DND-41 (cell line): ENCODE measurements around the gene ZCWPW2.

Source experiments
- ATAC-seq: fragments of 200-7000 bp; cut with Tn5 transposase; 3 replicates; pipeline ENCODE4 v1.9.1; 2021; ENCODE audit warnings: low read depth; ENCODE audit not compliant: insufficient read depth
- DNase-seq: peaks from one replicate; pipeline ENCODE4 v3.0.0-alpha.2; 2020
- H2AFZ ChIP-seq: 2 replicates; pipeline ENCODE4 v1.6.0; 2012; ENCODE audit warnings: low read depth, low read length
- H3K27ac ChIP-seq: 2 replicates; pipeline ENCODE4 v1.5.1; 2012; ENCODE audit warnings: low read length, inconsistent platforms
- H3K27me3 ChIP-seq: fragments of 200-600 bp; sonication (generic); 2 replicates; pipeline ENCODE4 v1.6.0; 2012; ENCODE audit warnings: low read length, mild to moderate bottlenecking, inconsistent platforms; ENCODE audit not compliant: insufficient read depth, poor library complexity
- H3K36me3 ChIP-seq: 2 replicates; pipeline ENCODE4 v1.5.1; 2012; ENCODE audit warnings: low read length, inconsistent platforms; ENCODE audit not compliant: insufficient read depth
- H3K4me1 ChIP-seq: 2 replicates; pipeline ENCODE4 v1.5.1; 2012; ENCODE audit warnings: mild to moderate bottlenecking, low read length; ENCODE audit not compliant: insufficient read depth
- H3K4me2 ChIP-seq: 2 replicates; pipeline ENCODE4 v1.6.0; 2012; ENCODE audit warnings: mild to moderate bottlenecking, moderate library complexity, low read length, inconsistent platforms; ENCODE audit not compliant: insufficient read depth
- H3K4me3 ChIP-seq, 2 experiments: fragments of 200-600 bp in 1 of 2; shearing (Covaris generic) in 1 of 2; 2 replicates each; pipeline ENCODE4 v1.5.1; 2012 to 2016; ENCODE audit warnings: inconsistent platforms in 2 of 2, low read length in 2 of 2, mild to moderate bottlenecking in 2 of 2, low read depth in 1 of 2, moderate library complexity in 1 of 2
- H3K79me2 ChIP-seq: 2 replicates; pipeline ENCODE4 v1.6.0; 2012; ENCODE audit warnings: low read length, inconsistent platforms; ENCODE audit not compliant: insufficient read depth
- H3K9ac ChIP-seq: 2 replicates; pipeline ENCODE4 v1.6.0; 2012; ENCODE audit warnings: low read depth, mild to moderate bottlenecking, inconsistent platforms, low read length, moderate library complexity
- H3K9me3 ChIP-seq: 2 replicates; pipeline ENCODE4 v1.5.1; 2012; ENCODE audit warnings: low read length, moderate library complexity, mild to moderate bottlenecking, inconsistent platforms; ENCODE audit not compliant: insufficient read depth, severe bottlenecking
- H4K20me1 ChIP-seq: 2 replicates; pipeline ENCODE4 v1.6.0; 2012; ENCODE audit warnings: low read length; ENCODE audit not compliant: insufficient read depth
- EZH2 ChIP-seq: IDR thresholded peaks from 3 replicates; pipeline ENCODE4 v1.6.1; 2012; ENCODE audit warnings: borderline replicate concordance, low read depth, mild to moderate bottlenecking, moderate library complexity, low read length, inconsistent platforms; ENCODE audit not compliant: severe bottlenecking
- TF ChIP-seq, protein P1 (sequence below): IDR thresholded peaks from 2 replicates; pipeline ENCODE4 v1.5.1; 2012; ENCODE audit warnings: borderline replicate concordance, low read length, moderate library complexity, mild to moderate bottlenecking; ENCODE audit not compliant: poor library complexity, severe bottlenecking; ENCODE audit errors: extremely low read depth

ZCWPW2 gene

DNA sequence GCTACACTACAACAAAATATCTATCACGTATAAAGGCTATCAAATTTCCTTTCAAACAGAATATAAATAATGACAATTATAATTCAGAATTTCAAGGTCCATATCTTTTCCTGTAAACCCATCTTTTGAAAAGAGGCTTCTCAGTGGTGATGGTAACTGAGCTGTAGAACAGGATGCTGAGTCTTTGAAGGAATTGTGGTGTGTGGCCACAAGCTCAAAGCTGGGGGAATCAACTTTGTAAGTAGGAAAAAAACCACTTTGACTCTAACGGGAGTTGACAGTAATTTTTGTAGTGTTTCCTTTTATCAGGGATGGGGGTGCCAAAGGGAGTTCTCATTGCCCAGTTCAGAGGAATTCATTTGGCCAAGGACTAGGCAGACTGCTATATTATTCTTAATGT lies 13.3 kb upstream of the ZCWPW2 start:
- H3K4me1 ChIP-seq, result peaks cover 20% of the 10 kb centered on the region
- peaks cover 72% of the 10 kb centered on the region for H3K36me3 ChIP-seq
- H3K4me3 ChIP-seq, result no peak overlapping the region
- no peaks in the 10 kb centered on the region for H4K20me1 ChIP-seq
- peaks cover 5% of the 10 kb centered on the region for H3K79me2 ChIP-seq
- H3K27me3 ChIP-seq, result no peaks in the 10 kb centered on the region
- TF ChIP-seq, protein P1, sequence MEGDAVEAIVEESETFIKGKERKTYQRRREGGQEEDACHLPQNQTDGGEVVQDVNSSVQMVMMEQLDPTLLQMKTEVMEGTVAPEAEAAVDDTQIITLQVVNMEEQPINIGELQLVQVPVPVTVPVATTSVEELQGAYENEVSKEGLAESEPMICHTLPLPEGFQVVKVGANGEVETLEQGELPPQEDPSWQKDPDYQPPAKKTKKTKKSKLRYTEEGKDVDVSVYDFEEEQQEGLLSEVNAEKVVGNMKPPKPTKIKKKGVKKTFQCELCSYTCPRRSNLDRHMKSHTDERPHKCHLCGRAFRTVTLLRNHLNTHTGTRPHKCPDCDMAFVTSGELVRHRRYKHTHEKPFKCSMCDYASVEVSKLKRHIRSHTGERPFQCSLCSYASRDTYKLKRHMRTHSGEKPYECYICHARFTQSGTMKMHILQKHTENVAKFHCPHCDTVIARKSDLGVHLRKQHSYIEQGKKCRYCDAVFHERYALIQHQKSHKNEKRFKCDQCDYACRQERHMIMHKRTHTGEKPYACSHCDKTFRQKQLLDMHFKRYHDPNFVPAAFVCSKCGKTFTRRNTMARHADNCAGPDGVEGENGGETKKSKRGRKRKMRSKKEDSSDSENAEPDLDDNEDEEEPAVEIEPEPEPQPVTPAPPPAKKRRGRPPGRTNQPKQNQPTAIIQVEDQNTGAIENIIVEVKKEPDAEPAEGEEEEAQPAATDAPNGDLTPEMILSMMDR, result no peak
- no peak for TF ChIP-seq EZH2
- peak; percentile 96 for ATAC-seq
- H2AFZ ChIP-seq, result no peak overlapping the region
- no peak overlapping the region for H3K4me2 ChIP-seq
- peak; percentile 53 for DNase-seq
- peak overlapping the region; percentile 58 for H3K27ac ChIP-seq
- no peaks in the 10 kb centered on the region for H3K9me3 ChIP-seq
- no peak overlapping the region for H3K9ac ChIP-seq

DNA sequence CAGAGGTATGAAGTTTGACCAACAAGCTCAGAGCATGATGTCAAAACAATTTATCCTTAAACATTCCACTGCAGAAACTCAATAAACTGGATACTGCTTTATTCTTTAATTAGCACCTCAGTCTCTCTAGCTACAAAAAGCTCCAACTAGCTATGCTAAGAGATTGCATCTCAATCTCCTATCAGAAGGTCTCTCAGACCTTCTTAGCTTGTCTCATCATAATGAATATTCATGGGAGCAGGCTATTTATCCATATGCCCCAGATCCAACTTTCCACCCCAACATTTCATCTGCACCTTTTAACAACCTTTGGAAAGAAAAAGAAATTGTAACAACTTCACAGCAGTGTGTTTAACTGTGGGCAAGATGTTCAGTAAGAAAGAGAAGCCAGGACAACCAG lies 11.3 kb upstream of the ZCWPW2 start:
- no peak overlapping the region for H3K27ac ChIP-seq
- H3K4me3 ChIP-seq, result no peak overlapping the region
- H2AFZ ChIP-seq, result no peak overlapping the region
- no peaks in the 10 kb centered on the region; the same call in 1 of the 2 replicates for H4K20me1 ChIP-seq
- TF ChIP-seq, protein P1, result no peak
- peaks cover 21% of the 10 kb centered on the region for H3K79me2 ChIP-seq
- no peak for DNase-seq
- H3K9ac ChIP-seq, result no peak overlapping the region
- H3K9me3 ChIP-seq, result no peaks in the 10 kb centered on the region
- H3K27me3 ChIP-seq, result no peaks in the 10 kb centered on the region
- ATAC-seq, result no peak
- no peak overlapping the region for H3K4me2 ChIP-seq
- H3K4me1 ChIP-seq, result peaks cover 25% of the 10 kb centered on the region
- H3K36me3 ChIP-seq, result peaks cover 57% of the 10 kb centered on the region

DNA sequence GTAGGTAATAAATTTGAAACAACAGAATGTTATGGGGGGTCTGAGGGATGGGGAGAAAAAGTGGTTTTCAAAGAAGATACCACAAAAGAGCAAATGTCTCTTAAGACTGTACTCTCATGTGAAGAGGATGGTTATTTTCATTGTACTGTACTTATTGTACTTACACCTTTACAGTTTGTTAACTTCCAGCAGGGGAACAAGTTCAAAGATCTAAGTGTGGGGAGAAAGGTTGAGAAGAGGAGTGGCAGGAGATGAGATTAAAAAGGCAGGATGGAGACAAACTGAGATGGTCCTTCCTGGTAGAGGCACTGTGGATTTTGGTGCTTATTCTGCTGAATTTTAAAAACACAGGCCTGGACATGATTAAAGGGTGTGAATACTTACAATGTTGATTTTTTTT lies 5.4 kb upstream of the ZCWPW2 start:
- no peak overlapping the region for H3K9ac ChIP-seq
- no peak overlapping the region for H2AFZ ChIP-seq
- no peaks in the 10 kb centered on the region for H3K9me3 ChIP-seq
- DNase-seq (no peak), ATAC-seq (0 out of 3 replicates have a peak, but pooled peaks have one; percentile 39)
- TF ChIP-seq, protein P1, result no peak
- TF ChIP-seq EZH2, result no peak
- peaks cover 21% of the 10 kb centered on the region for H3K36me3 ChIP-seq
- peak overlapping the region; percentile 83 for H3K4me2 ChIP-seq
- peaks cover 80% of the 10 kb centered on the region for H3K79me2 ChIP-seq
- no peak overlapping the region for H3K4me3 ChIP-seq
- H3K27me3 ChIP-seq, result no peaks in the 10 kb centered on the region
- H3K4me1 ChIP-seq, result peaks cover 58% of the 10 kb centered on the region
- H4K20me1 ChIP-seq, result no peaks in the 10 kb centered on the region; the same call in 1 of the 2 replicates
- H3K27ac ChIP-seq, result no peak overlapping the region

DNA sequence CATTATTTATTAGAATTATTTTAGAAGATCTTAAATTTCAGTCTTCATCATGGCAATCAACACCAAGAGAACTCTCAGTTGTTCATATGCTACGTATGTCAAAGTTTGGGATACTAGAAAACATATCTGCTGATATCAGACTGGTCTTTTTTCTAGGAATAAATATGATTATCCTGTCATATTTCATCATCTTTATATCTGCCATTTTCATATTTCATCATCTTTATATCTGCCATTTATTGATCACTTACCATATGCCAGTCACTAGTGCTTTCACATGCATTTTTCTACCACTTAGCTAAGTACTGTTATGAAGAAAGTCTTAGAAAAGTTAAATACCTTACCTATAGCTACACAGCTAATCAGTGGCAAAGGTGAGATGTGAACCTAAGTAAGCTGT lies 2.8 kb upstream of the ZCWPW2 start:
- no peaks in the 10 kb centered on the region for H3K27me3 ChIP-seq
- TF ChIP-seq EZH2, result no peak
- TF ChIP-seq, protein P1, result no peak
- ATAC-seq (no peak), DNase-seq (no peak)
- no peaks in the 10 kb centered on the region; the same call in 1 of the 2 replicates for H4K20me1 ChIP-seq
- H3K4me1 ChIP-seq, result peaks cover 71% of the 10 kb centered on the region
- H3K9ac ChIP-seq, result no peak overlapping the region
- no peaks in the 10 kb centered on the region for H3K36me3 ChIP-seq
- H3K4me2 ChIP-seq, result peak overlapping the region; percentile 83; the same call in 1 of the 2 replicates
- H3K27ac ChIP-seq, result no peak overlapping the region
- H3K4me3 ChIP-seq, result peak overlapping the region in 1 of 2 experiments; percentile 73; a peak in 1 of 4 replicates
- H3K9me3 ChIP-seq, result no peaks in the 10 kb centered on the region
- peaks cover 95% of the 10 kb centered on the region for H3K79me2 ChIP-seq
- H2AFZ ChIP-seq, result no peak overlapping the region
